Measurements from ENCODE around the gene COA1. TPM values are rescaled to one million over a fixed set of nuclear protein-coding genes. Genes with fewer than 3 reads are reported as not detected.
A peak's percentile ranks its signal among the peaks of the same experiment; 100 is the strongest.

The COA1 gene
- polyA plus RNA-seq, 1 donor (not counting 4 experiments of a cell fraction or from before 2014, with no cell fraction given), result 32.2 TPM

DNA sequence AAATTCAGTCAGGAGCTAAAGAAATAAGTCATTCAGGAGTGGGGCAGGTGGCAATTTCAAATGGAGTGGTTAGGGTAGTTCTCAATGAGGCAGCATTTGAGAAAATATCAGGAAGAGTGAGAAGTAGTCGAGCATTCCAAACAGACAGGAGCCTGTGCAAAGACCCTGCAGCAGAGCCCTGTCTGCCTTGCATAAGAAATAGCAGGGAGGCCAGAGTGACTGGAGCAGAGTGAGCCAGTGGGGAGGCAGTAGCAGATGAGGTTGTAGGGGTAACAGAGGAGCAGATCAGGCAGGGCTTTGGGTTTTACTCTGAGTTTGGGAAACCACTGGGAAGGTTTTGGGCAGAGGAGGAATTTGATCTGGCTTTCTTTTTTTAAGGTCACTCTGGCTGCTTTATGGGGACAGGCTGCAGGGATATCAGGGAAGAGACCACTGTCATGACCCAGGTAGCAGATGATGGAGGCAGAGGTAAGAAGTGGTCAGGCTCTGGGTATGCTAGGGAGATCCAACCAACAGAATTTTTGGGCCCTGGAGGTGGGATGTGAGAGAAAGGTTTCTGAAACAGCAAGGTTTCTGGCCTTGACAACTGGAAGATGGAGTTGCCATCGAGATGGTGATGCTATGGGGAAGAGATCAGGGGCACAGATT lies 27.9 kb upstream of the COA1 start:
- H3K9me1 ChIP-seq (ENCODE audit: control insufficient read depth, extremely low read depth, insufficient read depth, low read length), result no peaks in the 10 kb centered on the region
- no peaks in the 10 kb centered on the region for H4K20me1 ChIP-seq (ENCODE audit: control insufficient read depth, extremely low read depth, insufficient read depth, low read length)
- TF ChIP-seq, protein P1, sequence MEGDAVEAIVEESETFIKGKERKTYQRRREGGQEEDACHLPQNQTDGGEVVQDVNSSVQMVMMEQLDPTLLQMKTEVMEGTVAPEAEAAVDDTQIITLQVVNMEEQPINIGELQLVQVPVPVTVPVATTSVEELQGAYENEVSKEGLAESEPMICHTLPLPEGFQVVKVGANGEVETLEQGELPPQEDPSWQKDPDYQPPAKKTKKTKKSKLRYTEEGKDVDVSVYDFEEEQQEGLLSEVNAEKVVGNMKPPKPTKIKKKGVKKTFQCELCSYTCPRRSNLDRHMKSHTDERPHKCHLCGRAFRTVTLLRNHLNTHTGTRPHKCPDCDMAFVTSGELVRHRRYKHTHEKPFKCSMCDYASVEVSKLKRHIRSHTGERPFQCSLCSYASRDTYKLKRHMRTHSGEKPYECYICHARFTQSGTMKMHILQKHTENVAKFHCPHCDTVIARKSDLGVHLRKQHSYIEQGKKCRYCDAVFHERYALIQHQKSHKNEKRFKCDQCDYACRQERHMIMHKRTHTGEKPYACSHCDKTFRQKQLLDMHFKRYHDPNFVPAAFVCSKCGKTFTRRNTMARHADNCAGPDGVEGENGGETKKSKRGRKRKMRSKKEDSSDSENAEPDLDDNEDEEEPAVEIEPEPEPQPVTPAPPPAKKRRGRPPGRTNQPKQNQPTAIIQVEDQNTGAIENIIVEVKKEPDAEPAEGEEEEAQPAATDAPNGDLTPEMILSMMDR (optimal IDR thresholded peaks at IDR 0.05 in 1 of 3, IDR thresholded peaks at IDR 0.05 in 1 of 3, conservative IDR thresholded peaks at IDR 0.05 in 1 of 3; ENCODE audit: extremely low read depth in 1 of 3, insufficient read depth in 2 of 3, low read length in 3 of 3), result no peak
- no peak for TF ChIP-seq EZH2 (IDR thresholded peaks at IDR 0.05; ENCODE audit: low read length)
- H3K27me3 ChIP-seq (ENCODE audit: control insufficient read depth, extremely low read depth, insufficient read depth, low read length), result no peaks in the 10 kb centered on the region
- H3K4me2 ChIP-seq (ENCODE audit: control insufficient read depth, extremely low read depth, insufficient read depth, low read depth, low read length), result no peak overlapping the region
- no peak overlapping the region for H3K4me3 ChIP-seq (ENCODE audit: control insufficient read depth in 2 of 3, extremely low read depth in 1 of 3, insufficient read depth in 2 of 3, low read depth in 1 of 3, low read length in 3 of 3)
- H3K9me3 ChIP-seq (ENCODE audit: control insufficient read depth, low read depth, low read length), result no peaks in the 10 kb centered on the region
- DNase-seq (ENCODE audit: low read depth, low spot score) (no peak), FAIRE-seq (no peak)
- no peaks in the 10 kb centered on the region for H3K36me3 ChIP-seq (ENCODE audit: control insufficient read depth in 2 of 2, extremely low read depth in 1 of 2, insufficient read depth in 2 of 2, low read length in 2 of 2)
- H3K27ac ChIP-seq (ENCODE audit: control insufficient read depth, insufficient read depth, low read length), result no peak overlapping the region
- dilution Hi-C loops (cut with MboI; ENCODE audit: extremely low pct_ligation_motif_present, low sequenced_read_pairs), result no loop called here
- H3K9ac ChIP-seq (ENCODE audit: control insufficient read depth, extremely low read depth, insufficient read depth, low read length), result no peak overlapping the region
- no peaks in the 10 kb centered on the region for H3K79me2 ChIP-seq (ENCODE audit: control insufficient read depth, insufficient read depth, low read length)
- peaks cover 8% of the 10 kb centered on the region for H3K4me1 ChIP-seq (ENCODE audit: control insufficient read depth, extremely low read depth, insufficient read depth, low read length)
- no peak overlapping the region for H2AFZ ChIP-seq (ENCODE audit: control insufficient read depth, low read length)

DNA sequence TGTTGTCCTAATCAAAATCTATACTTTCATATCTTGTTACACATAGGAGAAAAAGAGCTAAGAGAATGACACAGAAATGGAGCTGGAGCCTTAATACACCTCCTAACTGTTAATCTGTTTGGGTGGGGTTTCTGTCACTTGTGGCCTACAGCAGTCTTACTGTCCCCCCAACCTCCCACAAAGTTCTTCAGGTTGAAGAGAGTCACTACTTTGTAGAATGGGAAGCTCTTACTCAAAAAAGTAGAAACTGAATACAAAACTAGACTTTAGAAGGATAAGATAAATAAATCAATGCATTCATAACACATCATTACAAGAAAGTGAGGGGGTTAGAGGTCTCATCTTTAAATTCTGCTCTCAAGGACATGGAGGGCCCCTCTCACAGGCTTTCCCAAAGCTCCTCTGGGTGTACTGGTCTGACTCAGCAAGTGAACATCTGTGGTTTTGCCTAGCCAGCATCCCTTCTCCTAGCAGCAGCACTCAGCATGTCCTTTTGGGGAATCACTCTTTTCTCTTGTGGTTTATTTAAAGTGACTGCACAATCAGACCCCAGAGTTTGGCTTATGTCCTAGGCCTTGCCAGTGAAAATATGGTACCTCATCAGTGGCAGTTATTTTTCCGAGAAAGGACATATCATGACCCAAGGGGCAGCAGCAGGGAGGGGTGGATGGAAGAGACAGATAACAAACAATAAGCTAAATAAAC lies 27.2 kb upstream of the COA1 start:
- Histone ChIP-seq H3K27ac (ENCODE audit: control insufficient read depth, insufficient read depth, low read length) (no peak overlapping the region), H3K79me2 (ENCODE audit: control insufficient read depth, insufficient read depth, low read length) (no peaks in the 10 kb centered on the region), H4K20me1 (ENCODE audit: control insufficient read depth, extremely low read depth, insufficient read depth, low read length) (no peaks in the 10 kb centered on the region), H3K9me3 (ENCODE audit: control insufficient read depth, low read depth, low read length) (no peaks in the 10 kb centered on the region), H3K4me3 (ENCODE audit: control insufficient read depth in 2 of 3, extremely low read depth in 1 of 3, insufficient read depth in 2 of 3, low read depth in 1 of 3, low read length in 3 of 3) (no peak overlapping the region), H3K36me3 (ENCODE audit: control insufficient read depth in 2 of 2, extremely low read depth in 1 of 2, insufficient read depth in 2 of 2, low read length in 2 of 2) (no peaks in the 10 kb centered on the region), H3K4me2 (ENCODE audit: control insufficient read depth, extremely low read depth, insufficient read depth, low read depth, low read length) (no peak overlapping the region), H2AFZ (ENCODE audit: control insufficient read depth, low read length) (no peak overlapping the region), H3K4me1 (ENCODE audit: control insufficient read depth, extremely low read depth, insufficient read depth, low read length) (peaks cover 8% of the 10 kb centered on the region), H3K9ac (ENCODE audit: control insufficient read depth, extremely low read depth, insufficient read depth, low read length) (no peak overlapping the region), H3K9me1 (ENCODE audit: control insufficient read depth, extremely low read depth, insufficient read depth, low read length) (no peaks in the 10 kb centered on the region), H3K27me3 (ENCODE audit: control insufficient read depth, extremely low read depth, insufficient read depth, low read length) (no peaks in the 10 kb centered on the region)
- DNase-seq (ENCODE audit: low read depth, low spot score) (no peak), FAIRE-seq (peak; percentile 69)
- dilution Hi-C loops (cut with MboI; ENCODE audit: extremely low pct_ligation_motif_present, low sequenced_read_pairs), result no loop called here
- TF ChIP-seq, protein P1 (optimal IDR thresholded peaks at IDR 0.05 in 1 of 3, IDR thresholded peaks at IDR 0.05 in 1 of 3, conservative IDR thresholded peaks at IDR 0.05 in 1 of 3; ENCODE audit: extremely low read depth in 1 of 3, insufficient read depth in 2 of 3, low read length in 3 of 3), result no peak
- no peak for TF ChIP-seq EZH2 (IDR thresholded peaks at IDR 0.05; ENCODE audit: low read length)
